ENCODE data around the gene CIAO1.
"Not testable (repeated sequence)": the region's sequence is repeated elsewhere in the genome, so short reads cannot be mapped to it uniquely, and the experiment has no call there.

Gene CIAO1

DNA sequence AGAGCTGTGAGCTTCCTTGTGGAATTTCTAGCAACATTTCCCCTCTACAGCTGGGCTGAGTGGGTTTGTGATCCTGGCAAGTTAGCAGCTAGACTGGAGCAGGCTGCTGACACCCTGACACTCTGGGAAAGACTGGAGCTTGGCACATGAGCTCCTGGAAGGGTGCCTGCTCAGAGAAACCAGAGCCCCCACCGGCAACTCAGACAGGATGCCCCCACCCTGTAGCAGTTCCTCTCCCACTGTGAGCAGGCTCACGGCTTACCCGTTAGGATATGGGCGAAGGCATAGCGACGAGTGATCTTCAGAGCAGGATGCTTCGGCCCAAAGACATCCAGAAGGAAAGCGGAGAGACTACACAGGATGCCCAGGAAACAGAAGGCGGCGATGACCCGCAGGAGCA, 11.5 kb upstream of the CIAO1 start:
- POLR2A ChIA-PET = no interaction called here
- TF ChIP-seq, protein P1, sequence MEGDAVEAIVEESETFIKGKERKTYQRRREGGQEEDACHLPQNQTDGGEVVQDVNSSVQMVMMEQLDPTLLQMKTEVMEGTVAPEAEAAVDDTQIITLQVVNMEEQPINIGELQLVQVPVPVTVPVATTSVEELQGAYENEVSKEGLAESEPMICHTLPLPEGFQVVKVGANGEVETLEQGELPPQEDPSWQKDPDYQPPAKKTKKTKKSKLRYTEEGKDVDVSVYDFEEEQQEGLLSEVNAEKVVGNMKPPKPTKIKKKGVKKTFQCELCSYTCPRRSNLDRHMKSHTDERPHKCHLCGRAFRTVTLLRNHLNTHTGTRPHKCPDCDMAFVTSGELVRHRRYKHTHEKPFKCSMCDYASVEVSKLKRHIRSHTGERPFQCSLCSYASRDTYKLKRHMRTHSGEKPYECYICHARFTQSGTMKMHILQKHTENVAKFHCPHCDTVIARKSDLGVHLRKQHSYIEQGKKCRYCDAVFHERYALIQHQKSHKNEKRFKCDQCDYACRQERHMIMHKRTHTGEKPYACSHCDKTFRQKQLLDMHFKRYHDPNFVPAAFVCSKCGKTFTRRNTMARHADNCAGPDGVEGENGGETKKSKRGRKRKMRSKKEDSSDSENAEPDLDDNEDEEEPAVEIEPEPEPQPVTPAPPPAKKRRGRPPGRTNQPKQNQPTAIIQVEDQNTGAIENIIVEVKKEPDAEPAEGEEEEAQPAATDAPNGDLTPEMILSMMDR (IDR thresholded peaks at IDR 0.05; ENCODE audit: insufficient read depth, low read length, missing control alignments) = no peak
- CTCF ChIA-PET = interaction anchor here (1.9 kb wide), 1 partner anchor 115 kb away, joined by 4 read pairs; no protein-coding TSS in a partner anchor
- H3K4me3 ChIP-seq (ENCODE audit: low read depth, low read length) = no peak overlapping the region
- no peak for DNase-seq (ENCODE audit: low read depth, low spot score)

DNA sequence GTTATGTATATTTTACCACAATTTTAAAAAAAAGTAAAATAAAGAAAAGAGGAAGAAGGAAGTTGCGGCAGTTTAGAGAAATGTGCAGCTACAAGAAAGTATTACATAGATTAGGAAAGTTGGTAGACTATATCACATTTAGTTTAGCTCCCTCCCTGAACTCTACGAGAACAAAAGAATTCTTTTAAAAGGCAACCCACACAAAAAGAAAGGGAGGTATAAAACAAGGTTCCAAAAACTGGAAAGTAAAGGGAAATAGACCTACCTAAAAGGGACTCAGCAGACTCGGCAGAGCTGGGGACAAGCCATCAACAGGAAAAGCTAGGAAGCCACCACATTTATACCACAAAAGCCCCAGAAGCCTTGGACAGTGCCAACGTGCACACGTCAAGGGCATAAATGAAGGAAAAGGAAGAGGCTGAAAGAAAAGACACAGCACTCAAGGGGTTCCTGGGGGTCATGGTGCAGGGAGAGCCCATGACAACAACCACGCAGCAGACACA, 9.4 kb upstream of the CIAO1 start:
- ChIA-PET POLR2A (no interaction called here), CTCF (no interaction called here)
- TF ChIP-seq, protein P1 (IDR thresholded peaks at IDR 0.05; ENCODE audit: insufficient read depth, low read length, missing control alignments) = no peak
- no peak overlapping the region for H3K4me3 ChIP-seq (ENCODE audit: low read depth, low read length)
- no peak for DNase-seq (ENCODE audit: low read depth, low spot score)

DNA sequence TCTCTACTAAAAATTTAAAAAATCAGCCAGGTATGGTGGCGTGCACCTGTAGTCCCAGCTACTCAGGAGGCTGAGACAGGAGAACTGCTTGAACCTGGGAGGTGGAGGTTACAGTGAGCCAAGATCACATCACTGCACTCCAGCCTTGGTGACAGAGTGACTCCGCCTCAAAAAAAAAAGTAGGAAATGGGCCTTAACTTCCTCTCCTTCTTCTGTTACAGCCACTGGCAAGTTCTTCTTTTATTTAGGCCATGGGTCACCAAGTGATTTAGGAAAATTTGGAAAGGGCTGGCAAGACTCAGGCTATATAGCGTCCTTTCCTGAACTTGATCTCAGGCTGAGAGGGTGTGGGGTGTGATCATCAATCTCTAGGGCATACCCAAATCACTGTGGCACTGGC, 8.3 kb upstream of the CIAO1 start:
- H3K4me3 ChIP-seq (ENCODE audit: low read depth, low read length); DNase-seq (ENCODE audit: low read depth, low spot score); CTCF ChIA-PET; POLR2A ChIA-PET: not testable (repeated sequence)

DNA sequence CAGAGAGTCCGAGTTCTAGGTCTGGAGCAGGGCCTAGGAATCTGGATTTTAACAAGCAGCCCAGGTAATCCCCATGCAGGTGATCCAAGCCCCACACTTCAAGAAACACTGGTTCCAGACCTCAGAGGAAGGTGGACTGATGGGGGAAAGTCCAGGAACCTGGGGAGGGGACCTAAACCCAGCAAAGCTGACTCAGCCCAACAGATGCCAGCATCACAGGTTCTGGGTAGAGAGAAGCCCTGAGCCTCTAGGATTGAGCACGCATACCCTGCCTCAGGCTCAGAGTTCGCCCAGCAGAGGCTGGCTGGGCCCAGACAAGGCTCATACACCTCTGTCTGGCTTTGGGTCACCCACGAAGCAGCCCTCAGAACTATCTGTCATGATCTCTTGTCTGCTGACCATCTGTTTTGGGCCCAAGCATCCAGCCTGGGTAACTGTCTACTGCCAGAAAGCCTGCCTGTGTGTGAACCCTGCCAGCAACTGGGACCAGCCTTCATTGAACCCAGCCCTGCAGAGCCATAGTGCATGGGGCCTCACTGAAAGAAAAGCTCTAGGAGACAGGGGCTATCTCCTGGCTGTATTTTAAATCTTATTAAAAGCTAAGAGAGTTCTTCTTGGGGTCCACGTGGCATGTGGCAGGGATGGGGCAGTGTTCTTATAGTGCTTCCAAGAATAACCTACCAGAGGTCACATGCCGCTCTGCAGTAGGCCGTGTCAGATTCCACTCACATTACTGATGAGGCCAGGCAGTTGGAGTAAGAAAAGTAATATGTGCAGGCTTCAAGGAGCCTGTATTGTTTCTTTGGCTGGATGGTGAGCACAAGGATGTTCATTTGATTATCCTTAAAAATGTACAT, 7.6 kb upstream of the CIAO1 start:
- no peak for DNase-seq (ENCODE audit: low read depth, low spot score)
- ChIA-PET CTCF (interaction anchor here (1.0 to 7.1 kb wide), 6 partner anchors 9 to 236 kb away, joined by 3 to 147 read pairs (median 11); partner anchors contain the start of gene ASTL), POLR2A (no interaction called here)
- H3K4me3 ChIP-seq (ENCODE audit: low read depth, low read length) = no peak overlapping the region
- TF ChIP-seq, protein P1 (IDR thresholded peaks at IDR 0.05; ENCODE audit: insufficient read depth, low read length, missing control alignments) = no peak

DNA sequence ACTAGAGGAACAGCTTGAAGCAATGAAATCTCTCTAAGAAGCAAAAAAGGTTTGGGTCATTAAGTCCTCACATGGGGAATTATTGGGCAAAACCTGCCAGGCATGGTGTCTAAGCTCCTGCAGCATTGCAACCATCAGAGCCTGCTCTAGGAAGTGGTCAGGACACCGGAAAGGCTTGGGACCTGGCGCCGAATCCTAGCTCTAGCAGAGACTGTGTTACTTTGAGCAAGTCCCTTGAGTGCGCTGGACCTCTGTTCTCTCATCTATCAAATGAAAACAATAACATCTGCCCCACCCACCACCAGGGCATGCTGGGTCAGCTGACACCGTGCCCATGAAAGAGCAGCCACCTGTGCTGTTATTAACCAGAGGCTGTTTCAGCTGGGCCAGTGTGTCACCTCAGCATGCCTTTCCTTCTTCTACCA, 6.5 kb upstream of the CIAO1 start:
- TF ChIP-seq, protein P1 (IDR thresholded peaks at IDR 0.05; ENCODE audit: insufficient read depth, low read length, missing control alignments) = no peak
- H3K4me3 ChIP-seq (ENCODE audit: low read depth, low read length) = no peak overlapping the region
- ChIA-PET CTCF (interaction anchor here (1.0 to 7.1 kb wide), 8 partner anchors 8 to 237 kb away, joined by 3 to 147 read pairs (median 8); partner anchors contain the start of gene ASTL), POLR2A (no interaction called here)
- no peak for DNase-seq (ENCODE audit: low read depth, low spot score)

DNA sequence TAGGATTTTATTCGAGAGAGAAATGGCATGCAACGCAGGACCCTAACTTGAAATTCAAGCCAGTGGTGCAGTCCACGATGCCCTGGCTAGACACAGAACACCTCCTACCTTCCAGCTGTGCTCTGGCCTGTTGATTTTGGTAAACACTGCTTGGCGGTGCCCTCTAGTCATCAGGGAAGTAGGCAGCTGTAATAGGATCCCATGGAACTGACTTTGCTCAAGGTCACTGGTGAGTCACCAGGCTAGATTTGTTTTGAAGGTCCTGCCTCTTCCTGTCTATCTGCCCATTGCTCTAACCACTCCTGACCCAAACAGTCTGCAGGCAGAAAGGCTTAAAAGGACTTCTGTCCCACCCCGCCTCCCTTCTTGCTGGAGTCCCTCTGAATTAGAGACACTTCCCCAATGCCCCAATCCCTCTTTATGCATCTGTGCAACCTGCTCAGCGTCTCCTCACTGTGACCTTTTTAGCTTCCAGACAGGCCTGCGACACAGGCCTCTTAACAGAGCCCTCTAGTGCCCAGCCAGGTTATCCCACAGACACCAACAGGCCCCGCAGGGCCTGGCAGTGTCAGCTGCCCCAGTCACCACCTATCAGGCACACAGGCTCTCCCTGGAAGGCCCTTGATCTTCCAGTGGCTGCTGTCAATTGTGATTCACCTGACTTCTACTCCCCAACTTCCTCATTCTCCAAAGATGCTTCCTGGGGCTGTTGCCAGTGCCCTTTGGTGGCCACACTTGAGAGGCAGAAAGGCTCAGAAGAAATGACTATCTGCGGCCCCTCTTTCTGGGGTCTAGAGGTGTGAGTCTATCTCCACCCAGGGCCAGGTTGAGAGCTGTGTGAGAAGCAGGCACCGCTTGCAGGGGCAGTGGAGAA, 5.4 kb upstream of the CIAO1 start:
- CTCF ChIA-PET = interaction anchor here (0.6 to 7.1 kb wide), 11 partner anchors 9 to 268 kb away, joined by 3 to 147 read pairs (median 7); partner anchors contain the start of gene ASTL
- POLR2A ChIA-PET = interaction anchor here (0.5 to 0.9 kb wide), 2 partner anchors 52 to 71 kb away, joined by 3 read pairs; partner anchors contain the start of gene STARD7
- TF ChIP-seq, protein P1 (IDR thresholded peaks at IDR 0.05; ENCODE audit: insufficient read depth, low read length, missing control alignments) = peak; percentile 27
- peak; percentile 37 for DNase-seq (ENCODE audit: low read depth, low spot score)
- H3K4me3 ChIP-seq (ENCODE audit: low read depth, low read length) = no peak overlapping the region
